ENCODE data around the gene RPS15A. TPM values are rescaled to one million over a fixed set of nuclear protein-coding genes. Genes with fewer than 3 reads are reported as not detected.

Gene RPS15A
- total RNA-seq = 1,000 to 10,000 TPM in 3 of 4 donors, 100 to 1,000 TPM in 1; 732 to 4,133 (median 2,636) TPM

DNA sequence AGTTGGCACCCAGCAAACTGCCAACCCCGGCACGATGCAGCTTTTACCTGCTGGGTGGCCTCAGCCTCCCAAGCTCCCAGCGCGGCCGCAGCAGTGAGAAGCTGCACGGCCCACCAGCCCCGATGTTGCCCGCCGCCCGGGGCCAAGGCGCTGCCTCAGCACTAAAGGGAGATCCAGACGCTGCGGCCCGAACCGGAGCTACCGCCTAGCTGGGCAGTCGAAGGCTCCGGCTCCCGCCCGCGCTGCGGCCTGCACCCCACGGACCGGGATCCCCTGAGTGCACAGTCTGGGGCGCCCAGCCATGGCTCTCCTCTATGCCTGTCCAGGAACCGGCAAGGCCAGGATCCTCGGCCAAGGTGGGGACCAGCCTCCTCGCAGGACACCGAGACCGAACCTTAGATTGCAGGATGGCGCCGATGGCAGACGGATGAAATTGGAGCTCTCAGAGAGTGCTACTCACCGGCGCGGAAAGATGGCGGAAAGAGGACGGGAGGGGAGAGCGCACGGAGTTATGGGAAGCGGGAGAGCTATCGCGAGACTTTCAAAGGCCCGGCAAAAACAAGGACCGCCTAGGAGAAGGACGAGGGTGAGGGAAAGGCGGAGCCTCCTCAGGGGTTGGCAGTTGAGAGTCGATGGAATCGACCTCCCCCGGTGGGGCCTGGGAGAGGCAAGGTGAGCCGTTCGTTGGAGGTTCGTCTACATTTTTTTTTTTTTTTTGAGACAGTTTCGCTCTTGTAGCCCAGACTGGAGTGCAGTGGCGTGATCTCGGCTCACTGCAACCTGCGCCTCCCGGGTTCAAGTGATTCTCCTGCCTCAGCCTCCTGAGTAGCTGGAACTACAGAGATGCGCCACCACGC lies at the start of gene RPS15A:
TSS of gene RPS15A (minus strand) at position 485 of the 857 bp plus-strand sequence. CDS start 1,221 bp downstream, outside the sequence.
- intact Hi-C loops (cut with DNase I) = no loop called here
- peak within 1 kb of the TSS; percentile 90 to 95 (median 93) for H3K27ac ChIP-seq
- TF ChIP-seq, protein P1, sequence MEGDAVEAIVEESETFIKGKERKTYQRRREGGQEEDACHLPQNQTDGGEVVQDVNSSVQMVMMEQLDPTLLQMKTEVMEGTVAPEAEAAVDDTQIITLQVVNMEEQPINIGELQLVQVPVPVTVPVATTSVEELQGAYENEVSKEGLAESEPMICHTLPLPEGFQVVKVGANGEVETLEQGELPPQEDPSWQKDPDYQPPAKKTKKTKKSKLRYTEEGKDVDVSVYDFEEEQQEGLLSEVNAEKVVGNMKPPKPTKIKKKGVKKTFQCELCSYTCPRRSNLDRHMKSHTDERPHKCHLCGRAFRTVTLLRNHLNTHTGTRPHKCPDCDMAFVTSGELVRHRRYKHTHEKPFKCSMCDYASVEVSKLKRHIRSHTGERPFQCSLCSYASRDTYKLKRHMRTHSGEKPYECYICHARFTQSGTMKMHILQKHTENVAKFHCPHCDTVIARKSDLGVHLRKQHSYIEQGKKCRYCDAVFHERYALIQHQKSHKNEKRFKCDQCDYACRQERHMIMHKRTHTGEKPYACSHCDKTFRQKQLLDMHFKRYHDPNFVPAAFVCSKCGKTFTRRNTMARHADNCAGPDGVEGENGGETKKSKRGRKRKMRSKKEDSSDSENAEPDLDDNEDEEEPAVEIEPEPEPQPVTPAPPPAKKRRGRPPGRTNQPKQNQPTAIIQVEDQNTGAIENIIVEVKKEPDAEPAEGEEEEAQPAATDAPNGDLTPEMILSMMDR (IDR thresholded peaks at IDR 0.05) = peak in 2 of 6 experiments; percentile 10 to 14
- peak in 3 of 4 donors; percentile 52 to 82 (median 60) for TF ChIP-seq POLR2A (IDR thresholded peaks at IDR 0.05)
- peaks cover 30 to 66% (median 52%) of the 10 kb centered on the region in 3 donors for H3K4me1 ChIP-seq
- H3K4me3 ChIP-seq = peak within 1 kb of the TSS; percentile 74 to 98 (median 90)
- no peaks in the 10 kb centered on the region for H3K27me3 ChIP-seq
- peaks cover 19 to 73% (median 28%) of the 10 kb centered on the region in 3 donors for H3K36me3 ChIP-seq
- DNase-seq = peak; percentile 79
- WGBS, 2 donors = 0 to 6% methylated on average over 30 to 31 of the region's 60 CpGs
- H3K9me3 ChIP-seq = no peaks in the 10 kb centered on the region

DNA sequence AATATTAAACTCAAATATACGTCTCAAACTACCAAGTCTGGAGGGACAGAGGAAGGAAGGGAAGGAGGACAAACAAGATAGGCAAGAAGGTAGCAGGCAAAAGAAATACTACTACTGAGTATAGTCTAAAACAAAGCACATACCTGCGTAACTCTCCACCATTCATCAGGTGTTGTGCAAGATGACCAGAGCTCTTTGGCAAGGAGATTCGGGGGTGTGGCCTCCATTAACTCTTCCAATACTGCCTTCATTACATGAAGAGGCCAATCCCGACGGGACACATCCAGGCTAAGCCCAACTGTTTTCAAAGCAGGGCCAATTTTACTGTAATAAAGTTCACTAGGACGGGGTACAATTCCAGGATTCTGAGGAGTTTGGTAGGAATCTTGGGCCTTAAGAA lies 49.4 kb upstream of the RPS15A start:
- WGBS, 2 donors = 50 to 70% methylated on average over 6 of the region's 6 CpGs
- intact Hi-C loops (cut with DNase I) = loop anchor here (10.0 kb wide), 1 partner anchor 125 kb away; no protein-coding TSS in a partner anchor
- Histone ChIP-seq H3K36me3 (peaks cover 28 to 98% (median 62%) of the 10 kb centered on the region in 3 donors), H3K4me3 (no peak overlapping the region), H3K27me3 (no peaks in the 10 kb centered on the region), H3K4me1 (peaks cover 0 to 9% (median 4%) of the 10 kb centered on the region in 3 donors), H3K9me3 (no peaks in the 10 kb centered on the region), H3K27ac (peak overlapping the region in 1 of 4 donors; percentile 32)
- no peak for DNase-seq
- TF ChIP-seq, protein P1 (IDR thresholded peaks at IDR 0.05) = no peak
- no peak for TF ChIP-seq POLR2A (IDR thresholded peaks at IDR 0.05)

DNA sequence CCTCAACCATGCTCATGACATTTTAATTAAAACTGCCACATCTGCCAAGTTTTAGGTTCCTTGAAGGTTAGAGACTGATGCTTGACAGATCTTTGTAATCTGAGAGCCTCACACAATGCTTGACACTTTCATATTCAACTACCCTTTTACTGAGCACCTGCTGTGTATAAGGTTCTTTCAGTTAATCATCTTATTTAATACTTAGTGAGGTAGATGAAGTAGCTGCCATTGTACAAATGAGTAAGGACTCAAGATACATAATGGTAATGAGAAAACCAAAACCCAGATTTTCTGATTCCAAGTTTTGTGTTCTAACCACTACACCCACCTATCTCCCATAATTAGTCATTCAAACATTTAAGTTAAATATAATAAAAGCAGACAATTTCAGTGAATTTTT lies 46.6 kb upstream of the RPS15A start:
- no peak for DNase-seq
- Histone ChIP-seq H3K27ac (no peak overlapping the region), H3K36me3 (peaks cover 35 to 98% (median 67%) of the 10 kb centered on the region in 3 donors), H3K9me3 (no peaks in the 10 kb centered on the region), H3K4me3 (no peak overlapping the region), H3K4me1 (peaks cover 0 to 4% (median 3%) of the 10 kb centered on the region in 3 donors), H3K27me3 (no peaks in the 10 kb centered on the region)
- no peak for TF ChIP-seq POLR2A (IDR thresholded peaks at IDR 0.05)
- intact Hi-C loops (cut with DNase I) = loop anchor here (10.0 kb wide), 1 partner anchor 128 kb away; no protein-coding TSS in a partner anchor

DNA sequence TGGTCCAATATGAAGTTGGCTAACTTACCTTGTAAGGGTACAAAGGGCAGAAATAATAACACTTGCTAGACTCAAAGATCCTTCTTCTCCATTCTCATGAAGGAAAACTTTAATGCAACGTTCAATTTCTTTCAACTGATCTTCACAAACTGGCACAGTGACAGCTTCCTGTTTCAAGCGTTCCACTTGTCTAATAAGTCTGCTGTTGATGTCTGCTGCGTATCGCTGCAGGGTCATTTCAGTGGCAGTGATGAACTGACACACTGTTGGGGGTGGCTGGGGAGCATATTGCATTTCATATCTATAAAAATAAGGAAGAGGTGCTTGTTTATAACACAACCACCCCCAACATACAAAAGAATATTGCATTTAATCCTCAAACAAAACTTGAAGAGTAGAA lies 44.7 kb upstream of the RPS15A start:
- H3K36me3 ChIP-seq = peaks cover 35 to 100% (median 73%) of the 10 kb centered on the region in 3 donors
- no peaks in the 10 kb centered on the region for H3K9me3 ChIP-seq
- 72 to 73% methylated on average over 4 of the region's 4 CpGs for WGBS, 2 donors
- H3K4me1 ChIP-seq = peaks cover 0 to 4% (median 0%) of the 10 kb centered on the region in 3 donors
- no peak for DNase-seq
- H3K4me3 ChIP-seq = no peak overlapping the region
- H3K27ac ChIP-seq = no peak overlapping the region
- no peaks in the 10 kb centered on the region for H3K27me3 ChIP-seq
- TF ChIP-seq, protein P1 (IDR thresholded peaks at IDR 0.05) = no peak
- no peak for TF ChIP-seq POLR2A (IDR thresholded peaks at IDR 0.05)
- intact Hi-C loops (cut with DNase I) = loop anchor here (10.0 kb wide), 1 partner anchor 130 kb away; no protein-coding TSS in a partner anchor

DNA sequence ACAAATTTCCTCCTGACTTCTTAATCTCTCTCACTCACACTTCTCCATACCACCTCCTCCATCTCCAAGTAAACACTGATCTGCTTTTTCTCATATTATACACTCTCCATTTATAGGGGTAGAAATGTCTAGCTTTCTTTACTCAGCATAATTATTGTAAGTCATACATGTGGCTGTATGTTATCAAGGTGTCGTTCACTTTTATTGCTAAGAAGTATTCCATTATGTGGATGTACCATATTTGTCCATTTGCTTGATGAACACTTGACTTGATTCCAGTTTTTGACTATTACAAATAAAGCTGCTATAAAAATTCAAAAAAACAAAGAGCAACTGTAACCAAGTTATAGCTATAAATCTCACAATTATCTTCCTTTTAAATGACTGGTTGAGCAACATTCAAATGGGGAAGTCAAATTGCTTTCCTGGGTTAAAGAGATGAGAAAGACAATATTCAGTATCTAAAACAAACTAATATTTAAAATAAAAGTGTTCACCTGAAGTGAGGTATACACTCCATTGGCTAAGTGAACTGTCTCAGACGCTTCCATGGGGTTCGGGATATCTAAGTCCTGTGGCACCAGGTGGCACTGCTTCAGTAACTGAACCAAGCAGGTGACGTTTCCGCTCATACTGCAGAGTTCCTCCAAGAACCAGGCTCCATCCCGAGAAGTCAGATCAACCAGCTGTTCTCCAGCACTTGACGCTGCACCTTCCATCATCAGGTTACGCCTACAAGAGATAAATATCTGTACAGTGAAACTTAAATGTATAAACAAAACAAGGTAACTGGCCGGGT lies 43.8 kb upstream of the RPS15A start:
- no peaks in the 10 kb centered on the region for H3K4me1 ChIP-seq
- H3K36me3 ChIP-seq = peaks cover 37 to 100% (median 81%) of the 10 kb centered on the region in 3 donors
- H3K4me3 ChIP-seq = no peak overlapping the region
- H3K9me3 ChIP-seq = no peaks in the 10 kb centered on the region
- intact Hi-C loops (cut with DNase I) = loop anchor here (10.0 kb wide), 1 partner anchor 131 kb away; no protein-coding TSS in a partner anchor
- 91 to 94% methylated on average over 8 to 9 of the region's 9 CpGs for WGBS, 2 donors
- no peak for TF ChIP-seq POLR2A (IDR thresholded peaks at IDR 0.05)
- TF ChIP-seq, protein P1 (IDR thresholded peaks at IDR 0.05) = no peak
- H3K27me3 ChIP-seq = no peaks in the 10 kb centered on the region
- no peak for DNase-seq
- H3K27ac ChIP-seq = no peak overlapping the region
